CD4-positive, alpha-beta T cell treated with Interleukin-15 for 1 hour (primary cell): ENCODE results near the gene LRRTM3.

Source experiments
- DNase-seq: peaks from one replicate; pipeline ENCODE4 v3.0.0-alpha.2; 2020

LRRTM3 gene

DNA sequence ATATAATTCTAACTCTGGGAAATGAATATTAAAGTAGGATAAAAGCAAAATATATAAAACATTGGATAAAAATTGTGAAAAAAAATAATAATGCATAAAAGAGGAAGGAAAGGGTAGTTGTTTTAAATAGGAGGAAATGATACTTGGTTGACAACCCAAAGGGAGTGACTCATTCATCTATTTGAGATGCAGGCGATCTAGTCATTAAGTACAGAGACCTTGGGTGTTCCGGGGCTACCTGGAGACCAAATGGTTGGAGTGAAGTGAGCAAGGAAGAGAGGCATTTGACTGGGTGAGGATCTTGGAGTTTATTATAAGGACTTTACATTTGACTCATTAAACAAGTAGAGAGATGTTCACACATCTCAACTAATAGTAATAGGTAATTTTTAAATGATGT is 111.0 kb downstream of the LRRTM3 start:
- no peak for DNase-seq

DNA sequence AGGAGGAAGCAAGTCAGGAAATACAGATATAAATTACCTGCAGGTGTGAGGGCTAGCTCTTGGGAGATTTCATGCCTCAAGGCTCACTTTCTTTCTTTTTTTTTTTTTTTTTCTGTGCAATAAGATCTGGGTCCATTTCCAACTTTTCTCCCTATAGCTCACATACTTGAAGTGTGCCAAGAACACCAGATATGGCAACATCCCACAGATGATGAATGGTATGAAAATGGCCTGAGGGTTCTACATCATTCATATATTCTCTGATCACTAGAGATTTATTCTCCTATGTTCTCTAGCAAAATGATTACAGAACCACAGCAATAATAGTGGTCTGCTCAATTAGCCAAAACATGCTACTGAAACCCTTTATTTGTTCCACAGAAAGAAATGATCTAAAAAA is 117.2 kb downstream of the LRRTM3 start:
- DNase-seq = no peak

DNA sequence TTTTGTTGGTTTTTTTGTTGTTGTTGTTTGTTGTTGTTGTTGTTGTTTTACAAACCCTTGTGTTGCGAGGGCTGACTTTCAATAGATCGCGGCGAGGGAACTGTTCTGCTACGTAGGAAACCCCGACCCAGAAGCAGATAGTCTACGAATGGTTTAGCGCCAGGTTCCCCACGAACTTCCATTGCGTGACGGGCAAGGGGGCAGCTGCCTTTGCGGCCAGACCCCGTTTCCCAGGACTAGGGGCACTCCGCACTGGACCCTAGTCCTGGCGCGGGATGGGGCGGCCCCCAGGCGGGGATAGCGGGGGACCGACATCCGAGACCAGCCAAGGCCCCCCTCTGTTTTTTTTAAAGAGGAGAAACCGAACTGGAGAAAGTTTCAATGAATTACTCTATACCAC is 119.6 kb downstream of the LRRTM3 start:
- DNase-seq = no peak

DNA sequence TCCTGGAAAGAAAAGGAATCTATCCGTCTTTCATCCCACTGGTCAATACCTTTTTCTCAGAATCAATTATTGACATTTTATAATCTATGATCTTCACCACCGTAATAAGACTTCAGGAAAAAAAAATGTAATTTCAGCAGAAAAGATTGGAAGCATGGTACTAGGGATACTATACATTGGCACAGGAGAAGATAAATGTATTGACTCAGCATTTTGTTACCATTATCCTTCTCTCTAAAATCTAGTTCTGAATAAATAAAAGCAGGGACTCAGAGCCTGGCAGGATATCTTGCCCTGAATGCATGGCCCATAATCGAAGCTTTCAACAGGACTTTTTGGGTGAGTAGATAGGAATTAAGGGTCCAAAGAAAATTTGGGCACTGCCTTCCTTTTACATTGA is 120.7 kb downstream of the LRRTM3 start:
- no peak for DNase-seq

DNA sequence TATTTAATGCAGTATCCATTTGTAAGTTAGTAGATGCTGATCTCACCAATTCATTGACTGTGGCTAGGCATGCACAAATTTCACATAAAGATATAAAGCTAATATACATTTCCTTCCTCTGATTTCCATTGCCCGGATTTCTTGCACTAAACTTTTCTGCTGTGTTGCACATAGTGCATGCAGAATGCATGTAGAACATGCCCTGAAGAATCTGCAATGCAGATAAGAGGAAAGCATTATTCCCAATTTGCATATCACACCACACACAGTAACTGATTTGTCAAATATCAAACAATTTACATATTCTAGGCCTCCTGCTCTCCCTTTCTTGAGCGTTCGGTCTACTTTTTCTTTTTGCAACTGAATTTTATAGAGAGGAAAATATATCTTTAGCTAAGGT is 124.2 kb downstream of the LRRTM3 start:
- DNase-seq = no peak

DNA sequence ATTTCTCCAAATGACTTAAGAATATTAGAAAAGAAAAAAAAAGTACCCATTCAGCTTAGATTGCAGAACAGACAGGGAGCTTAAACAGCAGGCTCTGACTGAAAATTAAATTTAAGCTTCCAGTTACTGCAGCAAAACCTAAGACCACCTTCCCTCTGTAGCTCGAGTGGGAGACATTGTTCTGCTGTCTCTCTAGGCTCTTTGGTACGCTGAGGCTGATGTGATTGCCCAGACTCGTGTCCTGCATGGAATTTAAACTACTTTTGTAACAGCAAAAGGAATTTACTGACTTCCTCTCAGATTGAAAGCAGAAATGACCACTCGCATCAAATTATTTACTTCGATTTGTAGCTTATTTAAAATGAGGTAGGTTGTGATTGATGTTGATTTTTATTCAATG is 124.6 kb downstream of the LRRTM3 start:
- DNase-seq = no peak

DNA sequence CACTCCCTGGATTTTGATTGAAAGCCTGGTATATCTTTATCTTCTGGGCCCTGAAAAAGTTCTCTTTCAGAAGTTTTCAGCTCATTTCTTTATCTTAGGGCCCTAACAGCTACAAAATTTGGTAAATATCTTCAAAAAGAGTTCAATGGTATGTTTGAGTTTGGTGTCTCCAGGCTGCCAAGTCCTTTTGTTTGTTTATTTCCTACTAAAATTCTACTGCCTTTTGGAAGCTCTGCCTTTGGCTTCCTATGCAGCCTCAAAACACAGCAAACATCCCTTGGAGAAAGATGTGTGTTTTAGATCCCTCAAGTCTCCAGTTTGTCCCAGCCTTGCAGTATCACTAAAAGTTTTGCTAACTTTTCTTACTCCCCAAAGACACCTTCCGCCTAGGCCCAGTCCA is 146.8 kb downstream of the LRRTM3 start:
- no peak for DNase-seq

DNA sequence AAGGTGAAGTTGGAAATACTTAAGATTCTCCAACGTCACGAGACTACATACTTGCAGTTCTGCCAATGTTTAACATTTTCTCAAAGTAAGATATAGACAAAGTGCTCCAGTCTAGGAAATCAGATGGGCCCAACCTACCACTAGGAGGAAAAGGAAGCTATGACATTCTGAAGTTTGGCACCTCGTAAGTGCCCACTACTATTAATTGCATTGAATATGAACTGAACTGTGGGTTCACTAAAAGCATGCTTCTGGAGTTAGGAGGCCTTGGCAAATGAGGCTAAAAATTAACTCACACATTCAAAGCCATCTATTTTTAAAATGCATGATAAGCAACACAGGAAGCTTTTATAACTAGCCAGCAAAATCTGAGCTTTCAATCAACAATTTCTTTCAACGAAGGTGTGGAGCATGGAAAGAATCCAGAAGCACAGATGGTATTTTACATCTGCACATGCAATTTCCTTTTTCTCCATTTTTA is 149.7 kb downstream of the LRRTM3 start:
- DNase-seq = no peak

DNA sequence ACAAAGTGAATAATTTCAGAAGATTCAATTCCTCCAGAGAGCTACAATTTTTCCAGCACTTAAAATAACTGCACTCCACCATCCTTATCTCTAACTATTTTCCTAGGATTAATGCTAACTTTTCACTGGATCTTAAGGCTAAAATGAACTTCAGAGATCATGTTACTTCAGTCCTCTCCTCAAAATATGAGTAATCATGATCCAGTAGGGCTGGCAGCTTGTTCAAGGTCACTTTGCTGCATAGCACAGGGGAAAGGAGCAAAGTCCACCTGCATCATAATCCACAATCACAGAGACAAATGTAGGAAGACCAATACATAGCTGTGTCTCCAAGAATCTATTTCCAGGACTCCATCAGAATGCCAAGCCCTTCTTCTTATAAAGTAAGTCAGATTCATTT is 150.3 kb downstream of the LRRTM3 start:
- no peak for DNase-seq

DNA sequence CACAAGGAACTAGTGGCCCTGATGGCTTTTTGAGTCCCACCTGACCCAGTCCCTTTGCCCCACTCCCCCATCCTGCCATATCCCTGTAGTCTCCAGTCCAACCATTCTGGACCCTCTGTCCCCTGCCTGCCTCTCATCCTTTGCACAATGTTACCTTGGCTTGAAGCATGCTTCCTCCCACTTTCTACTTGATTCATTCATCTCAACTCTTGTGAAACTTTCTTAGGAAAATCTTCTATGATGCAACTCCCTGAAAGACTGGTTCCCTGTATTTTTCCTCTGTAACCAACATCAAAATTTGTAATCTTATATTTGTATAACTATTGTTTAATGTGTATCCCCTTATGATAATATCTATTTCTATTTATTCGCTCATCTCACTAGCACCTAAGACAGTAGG is 151.5 kb downstream of the LRRTM3 start:
- no peak for DNase-seq

DNA sequence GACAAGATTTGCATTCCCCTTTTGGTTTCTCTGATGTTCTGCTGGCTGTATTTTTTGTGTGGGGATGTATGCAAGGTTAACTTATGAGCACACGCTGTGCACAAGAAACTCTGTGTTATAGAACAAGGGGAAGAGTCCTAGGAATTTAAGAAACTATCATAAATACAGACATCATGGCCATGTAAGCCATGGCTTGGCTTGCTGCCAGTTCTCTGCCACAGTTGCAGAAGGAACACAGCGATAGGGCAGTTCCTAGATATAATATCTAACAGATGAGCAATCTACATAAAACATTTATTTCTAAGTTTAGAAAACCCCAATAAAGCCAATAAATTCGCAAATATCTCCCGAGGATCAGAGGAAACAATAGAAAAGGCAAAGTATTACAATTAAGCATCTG is 153.3 kb downstream of the LRRTM3 start:
- no peak for DNase-seq

DNA sequence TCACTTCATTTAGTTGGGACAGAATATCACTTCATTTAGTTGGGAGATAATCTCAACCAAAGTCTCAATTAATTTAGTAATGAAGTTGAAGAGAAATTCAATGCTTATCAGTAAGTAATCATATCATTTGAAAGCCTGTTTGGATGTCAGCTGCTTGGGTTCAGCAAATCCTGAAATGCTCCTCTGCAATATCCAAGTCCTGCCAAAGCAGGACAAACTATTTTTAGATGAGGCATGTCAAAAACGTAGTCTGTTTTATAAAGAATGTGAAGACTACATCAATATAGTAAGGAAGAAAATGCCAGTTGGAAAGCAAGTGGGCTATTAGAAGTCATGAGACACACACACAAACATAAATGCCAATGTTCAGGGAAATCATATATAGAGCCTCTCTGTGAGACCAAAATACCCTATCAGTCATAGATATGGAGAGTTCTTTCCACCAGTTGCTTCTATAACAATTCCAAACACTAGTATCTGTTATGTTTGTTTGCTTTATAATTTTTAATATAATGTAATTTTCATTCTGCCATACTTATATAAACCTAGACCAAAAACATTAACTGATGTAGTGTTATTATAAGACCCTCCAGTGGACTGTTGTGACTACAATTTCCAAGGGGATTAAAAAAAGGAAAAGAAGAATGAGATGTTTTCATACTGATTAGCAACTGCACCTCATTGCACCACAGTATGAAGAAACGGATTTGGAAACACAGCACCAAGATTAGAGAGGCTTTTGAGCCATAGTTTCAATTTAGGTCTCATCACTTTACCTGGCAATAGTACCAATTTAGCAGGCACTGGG is 160.7 kb downstream of the LRRTM3 start:
- DNase-seq = no peak

DNA sequence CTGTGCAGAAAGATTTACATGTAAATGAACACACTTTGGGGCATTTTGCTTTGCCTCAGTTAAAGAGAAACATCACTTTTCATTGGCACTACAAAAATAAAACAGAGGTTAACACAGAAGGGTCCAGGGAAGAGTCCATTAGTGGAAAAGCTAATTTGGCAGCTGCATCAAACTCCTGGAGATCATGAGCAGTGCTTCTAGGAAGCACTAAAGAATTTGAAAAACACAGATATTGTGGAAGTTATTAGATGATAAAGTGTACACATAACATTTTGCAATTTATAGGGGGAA is 161.2 kb downstream of the LRRTM3 start:
- DNase-seq = no peak

DNA sequence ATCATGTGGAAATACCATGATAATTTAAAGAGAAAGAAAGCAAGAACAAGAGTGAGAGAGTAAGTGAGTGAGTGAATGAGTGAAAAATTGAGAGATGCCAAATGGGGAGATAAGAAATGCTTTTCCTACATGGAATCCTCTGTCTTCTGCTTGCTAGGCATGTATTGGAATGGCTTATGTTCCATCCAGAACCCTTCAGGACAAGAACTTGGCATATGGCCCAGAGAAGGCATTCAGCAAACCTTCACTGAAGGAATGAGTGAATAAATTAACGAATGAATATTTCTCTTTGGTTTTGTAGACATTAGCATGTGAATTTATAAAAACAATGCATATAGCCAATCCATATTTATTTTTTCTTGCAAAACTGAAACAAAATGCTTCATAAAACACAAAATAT is 162.2 kb downstream of the LRRTM3 start:
- no peak for DNase-seq

DNA sequence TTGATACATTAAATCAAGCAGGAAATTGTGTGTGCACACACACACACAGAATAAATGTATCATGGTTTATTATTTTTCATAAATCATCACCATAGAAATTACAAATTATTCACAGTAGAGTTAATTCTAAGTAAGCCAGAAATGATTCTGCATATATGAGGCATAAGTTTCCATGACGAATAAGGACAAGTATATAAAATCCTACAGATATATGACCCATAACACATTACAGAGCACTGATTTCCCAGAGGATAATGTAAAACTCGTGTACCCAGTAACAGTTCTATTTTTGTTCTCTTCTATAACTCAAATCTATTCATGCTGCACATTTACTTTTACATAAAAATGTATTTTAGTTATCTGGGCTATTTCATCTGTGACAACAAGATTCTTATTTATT is 169.7 kb downstream of the LRRTM3 start:
- no peak for DNase-seq

DNA sequence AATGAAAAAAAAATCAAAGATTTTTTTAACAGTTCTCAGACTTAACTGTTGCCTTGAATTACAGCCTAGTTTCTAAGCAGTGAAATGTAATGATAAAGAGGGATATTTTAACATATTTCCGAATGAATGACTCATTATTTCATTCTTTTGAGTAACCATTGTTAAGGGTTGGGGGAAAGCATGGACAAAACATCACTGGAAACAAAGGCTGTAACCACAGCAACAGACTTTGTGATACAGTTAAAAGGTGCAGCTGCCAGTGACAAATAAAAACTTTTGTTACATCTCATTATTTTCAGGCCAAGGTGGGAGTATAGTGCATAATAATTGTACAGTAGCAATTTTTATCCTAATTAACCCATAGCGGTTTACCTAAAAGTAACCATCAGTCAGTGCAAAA is 172.6 kb downstream of the LRRTM3 start:
- DNase-seq = no peak

DNA sequence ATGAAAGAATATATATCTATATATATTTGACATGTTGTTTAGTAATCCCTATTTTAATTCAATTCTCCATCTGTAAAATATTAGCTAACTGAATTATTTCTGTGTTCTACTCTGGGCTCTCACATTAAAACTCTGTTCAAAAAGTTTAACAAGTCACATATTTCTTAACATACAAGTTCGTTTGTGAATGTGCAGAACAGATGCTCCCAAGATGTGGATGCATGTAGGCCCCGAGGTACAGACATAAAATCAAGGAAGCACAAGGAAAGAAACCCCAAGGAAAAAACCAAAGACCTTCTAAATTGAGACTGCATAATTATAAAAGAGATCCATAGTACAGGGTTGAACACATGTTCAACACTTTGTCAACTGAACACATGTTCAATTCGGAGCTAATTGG is 175.1 kb downstream of the LRRTM3 start:
- DNase-seq = no peak

DNA sequence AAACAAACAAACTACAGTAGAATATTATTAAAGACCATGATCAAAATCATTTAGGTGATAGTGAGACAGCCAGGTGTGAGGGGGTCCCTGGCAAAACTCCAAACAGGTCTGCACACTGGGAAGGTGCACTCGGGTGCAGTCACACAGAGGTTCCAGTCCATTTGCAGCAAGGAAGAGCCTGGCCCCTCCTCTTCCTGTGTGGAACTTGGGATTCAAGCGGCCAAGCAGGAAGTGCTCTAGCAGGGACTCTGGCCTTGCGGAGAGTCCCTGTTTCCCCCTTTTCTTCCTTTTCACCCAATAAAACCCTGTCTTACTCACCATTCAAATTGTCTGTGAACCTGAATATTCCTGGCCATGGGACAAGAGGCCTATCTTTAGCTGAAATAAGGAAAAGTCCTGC is 181.8 kb downstream of the LRRTM3 start:
- DNase-seq = no peak

DNA sequence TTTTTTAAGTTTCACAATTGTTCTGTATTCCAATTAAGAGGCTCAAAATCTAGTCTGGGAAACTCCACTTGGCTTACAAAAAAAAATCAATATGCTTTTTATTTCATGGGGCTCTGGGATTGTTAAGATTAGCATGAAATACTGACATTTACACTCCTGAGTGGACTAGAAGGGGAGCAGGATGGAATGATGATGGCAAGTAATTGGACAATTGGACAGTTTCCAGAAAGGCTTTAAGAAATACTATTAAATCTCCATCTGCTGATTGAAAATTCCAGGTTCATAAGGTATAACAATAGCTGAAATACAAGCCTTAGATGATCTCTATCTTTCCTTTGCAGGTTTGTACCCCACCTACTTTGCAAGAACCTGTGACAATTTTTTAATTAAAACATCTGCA is 184.4 kb downstream of the LRRTM3 start:
- DNase-seq = no peak

DNA sequence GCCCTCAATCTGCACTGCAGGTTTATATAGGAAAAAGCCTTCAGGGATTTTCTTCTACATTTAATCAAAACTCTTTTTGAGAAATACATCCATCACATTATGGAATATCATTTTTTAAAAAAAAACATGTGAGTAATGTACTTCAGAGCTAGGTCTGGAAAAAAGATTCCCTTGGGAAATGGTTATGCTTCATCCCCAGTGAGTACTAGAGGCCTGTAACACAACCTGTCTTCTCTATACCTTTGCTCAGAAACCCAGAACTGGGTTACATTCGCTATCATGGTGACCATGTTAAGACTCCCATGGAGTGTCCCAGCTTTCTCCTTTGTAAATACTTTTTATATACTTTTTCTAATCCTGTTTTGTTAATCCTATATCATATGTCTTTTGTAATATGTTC is 186.9 kb downstream of the LRRTM3 start:
- DNase-seq = no peak

DNA sequence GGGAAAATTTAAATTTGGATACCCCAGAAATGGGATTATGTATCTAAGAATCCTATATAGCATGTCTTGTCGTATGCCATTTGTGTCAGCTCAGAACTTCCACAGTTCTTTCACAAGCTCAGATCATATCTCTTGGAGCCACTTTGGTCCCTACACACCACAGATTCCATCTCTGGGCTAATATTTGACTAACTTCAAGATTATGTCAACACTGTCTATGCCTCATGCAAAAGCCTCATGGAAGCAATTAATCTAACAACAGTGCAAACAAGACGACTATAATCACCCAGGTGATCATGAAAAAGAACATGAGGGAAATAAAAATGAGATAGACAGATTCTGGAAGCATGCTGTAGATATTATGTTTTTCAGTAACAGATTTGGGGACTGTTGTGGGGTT is 189.1 kb downstream of the LRRTM3 start:
- no peak for DNase-seq

DNA sequence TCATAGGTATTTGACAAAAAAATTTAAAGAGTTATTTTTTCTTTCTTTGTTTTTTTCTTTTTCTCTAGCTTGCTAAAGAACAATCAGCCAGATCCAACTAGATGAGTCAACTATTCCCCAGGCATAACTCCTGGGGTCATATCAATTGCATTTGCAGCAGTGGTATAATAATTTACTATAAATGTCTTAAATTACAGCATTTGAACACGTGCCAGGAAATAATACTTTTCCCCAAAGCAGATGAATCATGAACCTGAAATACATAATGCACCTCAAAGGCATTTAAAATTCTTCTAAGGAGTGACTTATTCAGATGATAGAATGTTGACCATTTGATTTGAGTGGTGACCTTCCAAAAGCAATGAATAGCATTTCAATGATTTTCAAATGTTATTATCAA is 190.1 kb downstream of the LRRTM3 start:
- DNase-seq = no peak

DNA sequence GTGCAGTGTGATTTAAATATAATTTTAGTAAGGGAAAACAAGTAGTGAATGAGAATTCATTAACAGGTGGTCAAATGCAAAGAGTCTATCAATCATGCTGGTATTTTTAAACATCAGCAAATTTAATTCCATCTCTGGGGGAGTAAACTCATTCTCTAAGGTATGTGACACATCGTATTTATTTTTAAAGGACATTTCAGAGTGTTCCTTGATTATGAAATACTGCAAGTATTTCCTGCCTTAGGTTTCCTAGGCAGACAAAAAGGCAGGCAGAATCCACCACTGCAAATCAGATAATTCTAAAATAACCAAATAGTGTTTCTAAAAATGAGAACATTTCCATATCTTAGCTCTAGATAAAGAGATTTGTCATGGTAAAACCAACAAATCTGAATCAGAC is 193.8 kb downstream of the LRRTM3 start:
- no peak for DNase-seq

DNA sequence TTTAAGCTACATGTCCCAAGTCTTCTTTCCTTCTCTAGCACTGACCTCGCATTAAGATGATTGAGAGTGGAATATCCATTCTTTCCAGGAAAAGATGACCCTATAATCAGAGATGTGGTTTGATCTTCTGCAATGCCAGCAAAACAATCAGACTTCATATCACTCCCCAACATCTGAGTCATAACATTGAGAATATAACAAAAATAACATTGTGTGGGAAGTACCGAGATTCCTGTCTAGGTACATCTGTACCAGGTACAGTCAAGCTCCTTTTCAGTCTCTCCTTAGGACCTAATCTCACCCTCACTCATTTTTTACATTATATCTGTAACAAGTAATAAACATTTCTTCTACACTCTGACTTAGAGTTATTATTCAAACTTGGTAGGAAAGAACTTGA is 201.6 kb downstream of the LRRTM3 start:
- no peak for DNase-seq

DNA sequence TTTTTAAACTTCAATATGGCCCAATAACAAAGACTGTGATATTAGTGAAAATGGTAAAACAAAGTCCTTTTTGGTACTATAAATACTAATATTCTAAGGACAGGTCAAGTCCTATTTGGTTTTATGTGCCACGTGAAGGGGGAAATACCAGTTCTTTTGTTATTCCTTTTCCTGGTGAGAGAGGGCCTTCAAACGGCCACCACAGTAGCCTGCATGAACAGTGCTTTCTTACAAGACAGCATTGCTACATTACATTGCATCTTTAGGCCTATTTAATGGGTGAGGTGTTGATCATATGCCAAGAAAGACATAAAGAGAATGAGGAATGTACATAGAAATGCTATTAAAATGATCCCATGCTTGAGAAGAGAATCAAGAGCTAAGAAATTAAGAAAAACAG is 214.8 kb downstream of the LRRTM3 start:
- no peak for DNase-seq

DNA sequence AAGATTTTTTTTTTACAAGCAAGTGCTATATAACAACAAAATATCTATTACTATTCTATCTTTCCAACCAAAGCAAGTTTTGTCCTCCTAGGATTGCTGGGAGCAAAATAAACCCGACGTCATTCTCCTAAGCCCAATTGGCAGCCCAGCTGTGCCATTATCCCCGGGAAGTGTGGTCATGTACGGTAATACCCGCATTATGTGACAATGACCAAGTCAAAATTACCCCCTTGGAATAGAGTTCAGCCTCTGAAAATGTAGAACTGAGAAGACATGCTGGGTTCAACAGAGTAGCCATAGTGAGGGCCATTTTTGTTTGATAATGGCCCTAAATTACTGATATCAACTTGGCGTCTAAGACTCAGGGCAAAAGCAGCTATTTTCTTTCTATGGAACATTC is 215.5 kb downstream of the LRRTM3 start:
- no peak for DNase-seq
